RPMI8226 (cell line): ENCODE data around the gene MACC1.

Source experiments
- DNase-seq: peaks from one replicate; pipeline ENCODE4 v3.0.0-alpha.2; 2015

Gene MACC1

GRCh38 chr7:20172736-20173334 lies 44.3 kb downstream of the MACC1 start:
- peak; percentile 12 for DNase-seq

GRCh38 chr7:20170633-20171032 lies 46.6 kb downstream of the MACC1 start:
- no peak for DNase-seq

GRCh38 chr7:20165146-20165510 lies 52.1 kb downstream of the MACC1 start:
- DNase-seq, result no peak

- no peak for DNase-seq
Observed at GRCh38 chr7:20164425-20165145, 52.6 kb downstream of the MACC1 start.

GRCh38 chr7:20162665-20163064 lies 54.5 kb downstream of the MACC1 start:
- no peak for DNase-seq

- DNase-seq, result no peak
Observed at GRCh38 chr7:20159226-20159747, 57.9 kb downstream of the MACC1 start.

- DNase-seq, result no peak
Observed at GRCh38 chr7:20158684-20159083, 58.5 kb downstream of the MACC1 start.

GRCh38 chr7:20157456-20157855 lies 59.7 kb downstream of the MACC1 start:
- DNase-seq, result no peak

- no peak for DNase-seq
Observed at GRCh38 chr7:20153999-20154398, 63.2 kb downstream of the MACC1 start.

- no peak for DNase-seq
Observed at GRCh38 chr7:20153567-20153966, 63.6 kb downstream of the MACC1 start.

GRCh38 chr7:20152511-20152910 lies 64.7 kb downstream of the MACC1 start:
- no peak for DNase-seq

- DNase-seq, result no peak
Observed at GRCh38 chr7:20151708-20152456, 65.3 kb downstream of the MACC1 start.

GRCh38 chr7:20146451-20146850 lies 70.7 kb downstream of the MACC1 start:
- no peak for DNase-seq

GRCh38 chr7:20144801-20145200 lies 72.4 kb downstream of the MACC1 start:
- DNase-seq, result no peak

GRCh38 chr7:20141666-20142065 lies 75.5 kb downstream of the MACC1 start:
- no peak for DNase-seq

- no peak for DNase-seq
Observed at GRCh38 chr7:20141002-20141345, 76.2 kb downstream of the MACC1 start.

- DNase-seq, result no peak
Observed at GRCh38 chr7:20140291-20141001, 76.7 kb downstream of the MACC1 start.

- no peak for DNase-seq
Observed at GRCh38 chr7:20136647-20137046, 80.5 kb downstream of the MACC1 start.

- DNase-seq, result no peak
Observed at GRCh38 chr7:20133803-20134202, 83.4 kb downstream of the MACC1 start.

- DNase-seq, result no peak
Observed at GRCh38 chr7:20132585-20132984, 84.6 kb downstream of the MACC1 start.

- no peak for DNase-seq
Observed at GRCh38 chr7:20131776-20132175, 85.4 kb downstream of the MACC1 start.

- no peak for DNase-seq
Observed at GRCh38 chr7:20129920-20130319, 87.3 kb downstream of the MACC1 start.

GRCh38 chr7:20128001-20128400 lies 89.2 kb downstream of the MACC1 start:
- no peak for DNase-seq
